Ovary (tissue), 3 donors: ENCODE data around the gene TNFRSF13B.

Experiments
- EP300 ChIP-seq: sonication (generic); formaldehyde crosslinking; IDR thresholded peaks from one replicate; pipeline ENCODE4 v1.6.1; 2017; ENCODE audit warnings: antibody characterized with exemption
- TF ChIP-seq, protein P1 (sequence below), 3 donors: fragments of 450-650 bp in 2 of 3; fragments of 200-600 bp in 1 of 3; IDR thresholded peaks; one replicate each; pipeline versions ENCODE4 v1.5.1 to v1.8.0; 2016 to 2022; ENCODE audit warnings: antibody characterized with exemption in 3 of 3, mild to moderate bottlenecking in 1 of 3
- donor health status: DM: no; HTN: no; CAD: no.

- TF ChIP-seq, protein P1, sequence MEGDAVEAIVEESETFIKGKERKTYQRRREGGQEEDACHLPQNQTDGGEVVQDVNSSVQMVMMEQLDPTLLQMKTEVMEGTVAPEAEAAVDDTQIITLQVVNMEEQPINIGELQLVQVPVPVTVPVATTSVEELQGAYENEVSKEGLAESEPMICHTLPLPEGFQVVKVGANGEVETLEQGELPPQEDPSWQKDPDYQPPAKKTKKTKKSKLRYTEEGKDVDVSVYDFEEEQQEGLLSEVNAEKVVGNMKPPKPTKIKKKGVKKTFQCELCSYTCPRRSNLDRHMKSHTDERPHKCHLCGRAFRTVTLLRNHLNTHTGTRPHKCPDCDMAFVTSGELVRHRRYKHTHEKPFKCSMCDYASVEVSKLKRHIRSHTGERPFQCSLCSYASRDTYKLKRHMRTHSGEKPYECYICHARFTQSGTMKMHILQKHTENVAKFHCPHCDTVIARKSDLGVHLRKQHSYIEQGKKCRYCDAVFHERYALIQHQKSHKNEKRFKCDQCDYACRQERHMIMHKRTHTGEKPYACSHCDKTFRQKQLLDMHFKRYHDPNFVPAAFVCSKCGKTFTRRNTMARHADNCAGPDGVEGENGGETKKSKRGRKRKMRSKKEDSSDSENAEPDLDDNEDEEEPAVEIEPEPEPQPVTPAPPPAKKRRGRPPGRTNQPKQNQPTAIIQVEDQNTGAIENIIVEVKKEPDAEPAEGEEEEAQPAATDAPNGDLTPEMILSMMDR (IDR thresholded peaks at IDR 0.05), result no peak
- TF ChIP-seq EP300, result no peak
Observed at GRCh38 chr17:16953841-16954240, 18.1 kb downstream of the TNFRSF13B start.
